OCI-LY7 (cell line): ENCODE results near the gene ACBD6. TPM values are rescaled to one million over a fixed set of nuclear protein-coding genes. Genes with fewer than 3 reads are reported as not detected.

ENCODE experiments used
- BruUV-seq: library from RNA; stranded (reverse); fragments of 400-500 nt; replicated peaks from 2 replicates; lab custom pipeline; 2021; lab: Mats Ljungman, UMichigan
- CTCF ChIA-PET: fragments of 300-600 bp; sonication (Branson Sonifier 250); formaldehyde crosslinking; loops from one replicate; lab custom pipeline; 2022; ENCODE audit warnings: antibody characterized with exemption; ENCODE audit not compliant: unreplicated experiment; lab: Charles Lee
- POLR2A ChIA-PET: fragments of 300-600 bp; sonication (Branson Sonifier 250); formaldehyde crosslinking; loops from one replicate; lab custom pipeline; 2022; ENCODE audit warnings: antibody characterized with exemption; lab: Charles Lee
- DNase-seq: peaks from one replicate; pipeline ENCODE4 v3.0.0-alpha.2; 2015; ENCODE audit warnings: low spot score
- H2AFZ ChIP-seq: fragments of 200-600 bp; sonication (generic), shearing (Covaris generic); 2 replicates; pipeline ENCODE4 v1.6.1; 2014; ENCODE audit warnings: mild to moderate bottlenecking, antibody characterized with exemption, low read length, moderate library complexity
- H3K27ac ChIP-seq: fragments of 200-600 bp; sonication (generic); 2 replicates; pipeline ENCODE4 v1.5.1; 2014; ENCODE audit warnings: mixed run types, low read depth, mild to moderate bottlenecking, moderate library complexity, low read length, inconsistent platforms; ENCODE audit not compliant: poor library complexity, severe bottlenecking
- H3K36me3 ChIP-seq: fragments of 200-600 bp; sonication (generic); 2 replicates; pipeline ENCODE4 v1.6.1; 2014; ENCODE audit warnings: mild to moderate bottlenecking, antibody characterized with exemption, low read length, moderate library complexity, mixed read lengths; ENCODE audit not compliant: insufficient read depth
- H3K4me1 ChIP-seq: fragments of 200-600 bp; sonication (generic); 2 replicates; pipeline ENCODE4 v1.5.1; 2014; ENCODE audit warnings: mild to moderate bottlenecking, low read length; ENCODE audit not compliant: insufficient read depth, poor library complexity, severe bottlenecking
- H3K4me2 ChIP-seq: fragments of 200-600 bp; sonication (generic); 2 replicates; pipeline ENCODE4 v1.6.1; 2014; ENCODE audit warnings: mild to moderate bottlenecking, low read length
- H3K4me3 ChIP-seq: fragments of 200-600 bp; sonication (generic); 2 replicates; pipeline ENCODE4 v1.5.1; 2014; ENCODE audit warnings: mild to moderate bottlenecking, low read depth, low read length; ENCODE audit not compliant: poor library complexity, severe bottlenecking
- H3K79me2 ChIP-seq: fragments of 200-600 bp; sonication (generic); 2 replicates; pipeline ENCODE4 v1.6.1; 2016; ENCODE audit warnings: low read depth, mild to moderate bottlenecking, low read length, moderate library complexity, mixed read lengths; ENCODE audit not compliant: insufficient read depth
- H3K9me2 ChIP-seq: fragments of 200-600 bp; sonication (generic); 2 replicates; pipeline ENCODE4 v1.6.1; 2016; ENCODE audit warnings: mild to moderate bottlenecking, low read length, mixed read lengths; ENCODE audit not compliant: insufficient read depth
- H3K9me3 ChIP-seq: fragments of 200-600 bp; sonication (generic); 2 replicates; pipeline ENCODE4 v1.6.1; 2014; ENCODE audit warnings: mild to moderate bottlenecking, mixed run types, low read length, mixed read lengths
- H4K20me1 ChIP-seq: fragments of 200-600 bp; sonication (generic); 2 replicates; pipeline ENCODE4 v1.6.1; 2014; ENCODE audit warnings: mild to moderate bottlenecking, antibody characterized with exemption, low read length, moderate library complexity, mixed read lengths; ENCODE audit not compliant: insufficient read depth
- EZH2phosphoT487 ChIP-seq: fragments of 200-600 bp; sonication (generic); IDR thresholded peaks from 2 replicates; pipeline ENCODE4 v1.6.1; 2018; ENCODE audit warnings: low read depth, borderline replicate concordance, mild to moderate bottlenecking, mixed run types, antibody characterized with exemption, low read length, moderate library complexity, mixed read lengths
- intact Hi-C: fragments of 100-400 bp; cut with micrococcal nuclease; formaldehyde crosslinking; loops from one replicate; pipeline ENCODE4 v1.10.0; 2022; ENCODE audit not compliant: unreplicated experiment
- total RNA-seq, 2 experiments: library from RNA; depleted of rRNA in 1 of 2; stranded (reverse); fragments of >200 nt in 1 of 2; shearing (Covaris generic) in 1 of 2; gene quantifications; 2 replicates each; pipeline ENCODE4 v1.2.3, GENCODE V29; 2014 to 2022
- TF ChIP-seq, protein P1 (sequence below): fragments of 200-600 bp; sonication (generic); conservative IDR thresholded peaks from 2 replicates; pipeline ENCODE4 v1.5.1; 2014; ENCODE audit warnings: mild to moderate bottlenecking, antibody characterized with exemption, low read length, moderate library complexity, mixed read lengths

Gene ACBD6
- total RNA-seq, 2 experiments from 2014 or later, result 61.2 to 78.4 TPM

DNA sequence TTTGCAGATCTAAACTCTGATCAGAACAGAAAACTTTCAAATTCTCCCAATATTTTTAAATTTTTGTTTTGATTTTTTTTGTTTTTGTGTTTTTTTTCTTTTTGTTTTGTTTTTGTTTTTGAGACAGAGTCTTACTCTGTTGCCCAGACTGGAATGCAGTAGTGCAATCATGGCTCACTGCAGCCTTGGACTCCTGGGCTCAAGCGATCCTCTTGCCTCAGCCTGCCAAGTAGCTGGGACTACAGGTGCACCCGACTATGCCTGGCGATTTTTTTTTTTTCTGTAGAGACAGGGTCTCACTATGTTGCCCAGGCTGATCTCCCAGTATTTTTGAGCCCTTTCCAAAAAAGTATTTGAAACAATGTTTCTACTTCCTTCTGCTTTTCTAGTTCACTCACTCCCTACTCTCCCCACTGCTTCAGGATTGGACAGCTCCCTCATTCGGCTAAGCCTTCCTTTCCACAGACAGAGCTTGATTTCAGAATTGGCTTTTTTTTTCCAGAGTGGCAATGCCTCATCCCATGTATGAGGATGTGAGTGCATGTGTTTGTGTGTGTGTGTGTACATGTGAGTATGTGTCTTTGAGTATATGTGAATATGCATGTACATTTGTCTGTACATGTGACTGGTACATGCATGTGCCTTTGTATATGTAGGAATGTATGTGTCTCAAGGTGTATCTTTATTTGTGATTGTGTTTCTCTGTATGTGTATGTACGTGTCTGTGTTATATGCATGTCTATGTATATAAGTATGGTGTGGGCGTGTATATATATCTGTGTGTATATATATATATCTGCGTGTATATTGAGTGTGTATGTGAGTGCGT lies 260.4 kb downstream of the ACBD6 start:
- Histone ChIP-seq H3K4me1 (no peaks in the 10 kb centered on the region), H3K4me3 (no peak overlapping the region), H2AFZ (no peak overlapping the region), H3K79me2 (no peaks in the 10 kb centered on the region), H3K36me3 (no peaks in the 10 kb centered on the region), H3K9me3 (no peaks in the 10 kb centered on the region), H3K9me2 (no peaks in the 10 kb centered on the region), H3K27ac (no peak overlapping the region), H3K4me2 (no peak overlapping the region), H4K20me1 (no peaks in the 10 kb centered on the region)
- POLR2A ChIA-PET, result no interaction called here
- no TSS peak for BruUV-seq
- DNase-seq, result no peak
- TF ChIP-seq EZH2phosphoT487, result no peak
- TF ChIP-seq, protein P1, sequence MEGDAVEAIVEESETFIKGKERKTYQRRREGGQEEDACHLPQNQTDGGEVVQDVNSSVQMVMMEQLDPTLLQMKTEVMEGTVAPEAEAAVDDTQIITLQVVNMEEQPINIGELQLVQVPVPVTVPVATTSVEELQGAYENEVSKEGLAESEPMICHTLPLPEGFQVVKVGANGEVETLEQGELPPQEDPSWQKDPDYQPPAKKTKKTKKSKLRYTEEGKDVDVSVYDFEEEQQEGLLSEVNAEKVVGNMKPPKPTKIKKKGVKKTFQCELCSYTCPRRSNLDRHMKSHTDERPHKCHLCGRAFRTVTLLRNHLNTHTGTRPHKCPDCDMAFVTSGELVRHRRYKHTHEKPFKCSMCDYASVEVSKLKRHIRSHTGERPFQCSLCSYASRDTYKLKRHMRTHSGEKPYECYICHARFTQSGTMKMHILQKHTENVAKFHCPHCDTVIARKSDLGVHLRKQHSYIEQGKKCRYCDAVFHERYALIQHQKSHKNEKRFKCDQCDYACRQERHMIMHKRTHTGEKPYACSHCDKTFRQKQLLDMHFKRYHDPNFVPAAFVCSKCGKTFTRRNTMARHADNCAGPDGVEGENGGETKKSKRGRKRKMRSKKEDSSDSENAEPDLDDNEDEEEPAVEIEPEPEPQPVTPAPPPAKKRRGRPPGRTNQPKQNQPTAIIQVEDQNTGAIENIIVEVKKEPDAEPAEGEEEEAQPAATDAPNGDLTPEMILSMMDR, result no peak
- intact Hi-C loops, result loop anchor here (2.0 kb wide), 1 partner anchor 55 kb away; no protein-coding TSS in a partner anchor
- CTCF ChIA-PET, result interaction anchor here (0.6 kb wide), 1 partner anchor 423 kb away, joined by 4 read pairs; no protein-coding TSS in a partner anchor

DNA sequence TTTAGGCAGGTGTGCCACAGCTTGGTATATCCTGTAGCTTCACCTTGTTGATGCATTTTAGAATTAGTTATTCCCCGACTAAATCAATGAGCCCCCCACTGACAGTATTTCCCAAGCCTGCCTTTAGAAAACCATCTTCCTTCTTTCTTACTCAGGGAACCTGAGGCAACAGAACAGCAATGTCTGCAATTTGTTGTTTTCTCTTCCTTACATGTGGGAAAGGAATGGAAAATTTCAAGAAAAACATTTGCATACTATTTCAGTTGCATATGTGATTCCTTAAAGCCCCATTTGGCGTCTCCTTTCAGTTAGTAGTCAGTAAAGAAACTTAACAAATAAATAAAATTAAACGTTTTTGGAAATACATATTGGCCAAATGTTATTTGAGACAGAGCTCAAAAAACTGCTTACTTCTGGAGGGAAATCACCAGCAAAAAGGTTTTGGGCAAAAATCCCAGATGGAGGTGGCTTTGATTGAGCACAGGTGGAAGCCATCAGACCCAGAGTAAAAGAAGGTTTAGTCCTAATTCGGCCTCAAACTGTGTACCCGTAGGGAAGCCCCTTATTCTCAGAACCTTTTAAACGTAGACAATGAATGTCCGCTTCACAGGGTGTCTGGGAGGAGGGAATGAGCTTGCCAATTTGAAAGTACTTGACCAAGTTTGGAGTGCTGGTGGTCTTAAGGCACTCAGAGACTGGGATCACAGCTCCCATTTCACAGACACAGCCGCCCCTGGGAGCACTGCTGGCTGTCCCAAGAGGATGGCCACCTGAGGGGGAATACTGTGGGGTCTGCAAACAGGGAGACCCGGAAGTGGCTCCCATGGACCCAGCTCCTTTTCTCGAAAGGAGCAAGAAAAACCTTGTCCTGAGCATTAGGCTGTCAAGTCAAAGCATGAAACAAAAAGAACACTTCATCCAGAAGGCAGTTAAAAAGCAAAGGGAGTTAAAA lies 263.0 kb downstream of the ACBD6 start:
- POLR2A ChIA-PET, result no interaction called here
- TF ChIP-seq, protein P1, result no peak
- no peak for TF ChIP-seq EZH2phosphoT487
- Histone ChIP-seq H3K4me1 (no peaks in the 10 kb centered on the region), H3K36me3 (no peaks in the 10 kb centered on the region), H3K9me2 (no peaks in the 10 kb centered on the region), H3K27ac (no peak overlapping the region), H4K20me1 (no peaks in the 10 kb centered on the region), H3K4me2 (no peak overlapping the region), H2AFZ (no peak overlapping the region), H3K79me2 (no peaks in the 10 kb centered on the region), H3K9me3 (no peaks in the 10 kb centered on the region), H3K4me3 (no peak overlapping the region)
- intact Hi-C loops, result no loop called here
- CTCF ChIA-PET, result no interaction called here
- no peak for DNase-seq
- no TSS peak for BruUV-seq
